ENCODE measurements around the gene NDUFV2.
"Not testable (repeated sequence)": the region's sequence is repeated elsewhere in the genome, so short reads cannot be mapped to it uniquely, and the experiment has no call there.

The NDUFV2 gene

GRCh38 chr18:9160014-9160413 lies 57.5 kb downstream of the NDUFV2 start:
- 93% methylated on average over 4 of the region's 4 CpGs for WGBS
- H3K27me3 ChIP-seq (ENCODE audit: insufficient read depth, low read length): no peaks in the 10 kb centered on the region
- no peaks in the 10 kb centered on the region for H3K36me3 ChIP-seq (ENCODE audit: insufficient read depth, low read length)
- no peak overlapping the region for H3K27ac ChIP-seq (ENCODE audit: low read depth, low read length)
- H3K9me3 ChIP-seq (ENCODE audit: insufficient read depth, low read depth, low read length): peaks cover 9% of the 10 kb centered on the region; the same call in 1 of the 2 replicates
- H3K4me1 ChIP-seq (ENCODE audit: insufficient read depth, low read length): no peaks in the 10 kb centered on the region
- H3K4me3 ChIP-seq (ENCODE audit: low read length): no peak overlapping the region
- no peak overlapping the region for H3K9ac ChIP-seq (ENCODE audit: low read depth, low read length)

- not testable (repeated sequence) for H3K4me1 ChIP-seq (ENCODE audit: insufficient read depth, low read length); H3K27me3 ChIP-seq (ENCODE audit: insufficient read depth, low read length); H3K4me3 ChIP-seq (ENCODE audit: low read length); H3K36me3 ChIP-seq (ENCODE audit: insufficient read depth, low read length); H3K9ac ChIP-seq (ENCODE audit: low read depth, low read length); H3K27ac ChIP-seq (ENCODE audit: low read depth, low read length); H3K9me3 ChIP-seq (ENCODE audit: insufficient read depth, low read depth, low read length)
- WGBS: 96% methylated on average over 4 of the region's 4 CpGs
Measured at GRCh38 chr18:9162663-9163062, 60.2 kb downstream of the NDUFV2 start.

- not testable (repeated sequence) for H3K4me3 ChIP-seq (ENCODE audit: low read length); H3K9me3 ChIP-seq (ENCODE audit: insufficient read depth, low read depth, low read length); H3K36me3 ChIP-seq (ENCODE audit: insufficient read depth, low read length); H3K27me3 ChIP-seq (ENCODE audit: insufficient read depth, low read length); H3K9ac ChIP-seq (ENCODE audit: low read depth, low read length); H3K27ac ChIP-seq (ENCODE audit: low read depth, low read length); H3K4me1 ChIP-seq (ENCODE audit: insufficient read depth, low read length)
Measured at GRCh38 chr18:9164149-9164548, 61.6 kb downstream of the NDUFV2 start.

GRCh38 chr18:9165883-9166282 lies 63.4 kb downstream of the NDUFV2 start:
- H3K4me1 ChIP-seq (ENCODE audit: insufficient read depth, low read length); H3K9me3 ChIP-seq (ENCODE audit: insufficient read depth, low read depth, low read length); H3K36me3 ChIP-seq (ENCODE audit: insufficient read depth, low read length); H3K27ac ChIP-seq (ENCODE audit: low read depth, low read length); H3K27me3 ChIP-seq (ENCODE audit: insufficient read depth, low read length); H3K9ac ChIP-seq (ENCODE audit: low read depth, low read length); H3K4me3 ChIP-seq (ENCODE audit: low read length): not testable (repeated sequence)
- 100% methylated on average over 2 of the region's 3 CpGs for WGBS

GRCh38 chr18:9169515-9169914 lies 67.0 kb downstream of the NDUFV2 start:
- H3K4me3 ChIP-seq (ENCODE audit: low read length); H3K36me3 ChIP-seq (ENCODE audit: insufficient read depth, low read length); H3K27ac ChIP-seq (ENCODE audit: low read depth, low read length); H3K4me1 ChIP-seq (ENCODE audit: insufficient read depth, low read length); H3K9me3 ChIP-seq (ENCODE audit: insufficient read depth, low read depth, low read length); H3K9ac ChIP-seq (ENCODE audit: low read depth, low read length); H3K27me3 ChIP-seq (ENCODE audit: insufficient read depth, low read length): not testable (repeated sequence)
- 86% methylated on average over 3 of the region's 3 CpGs for WGBS

GRCh38 chr18:9171919-9172318 lies 69.4 kb downstream of the NDUFV2 start:
- WGBS: 100% methylated on average over 2 of the region's 3 CpGs
- not testable (repeated sequence) for H3K27me3 ChIP-seq (ENCODE audit: insufficient read depth, low read length); H3K4me3 ChIP-seq (ENCODE audit: low read length)

GRCh38 chr18:9172506-9173127 lies 70.1 kb downstream of the NDUFV2 start:
- no peaks in the 10 kb centered on the region for H3K27me3 ChIP-seq (ENCODE audit: insufficient read depth, low read length)
- H3K9ac ChIP-seq (ENCODE audit: low read depth, low read length): no peak overlapping the region
- H3K4me1 ChIP-seq (ENCODE audit: insufficient read depth, low read length): no peaks in the 10 kb centered on the region
- no peaks in the 10 kb centered on the region for H3K9me3 ChIP-seq (ENCODE audit: insufficient read depth, low read depth, low read length)
- no peak overlapping the region for H3K27ac ChIP-seq (ENCODE audit: low read depth, low read length)
- no peak overlapping the region for H3K4me3 ChIP-seq (ENCODE audit: low read length)
- 95% methylated on average over 4 of the region's 4 CpGs for WGBS
- no peaks in the 10 kb centered on the region for H3K36me3 ChIP-seq (ENCODE audit: insufficient read depth, low read length)

More at GRCh38 chr18:9171919-9172318, 69.4 kb downstream of the NDUFV2 start:
- H3K9ac ChIP-seq (ENCODE audit: low read depth, low read length); H3K27ac ChIP-seq (ENCODE audit: low read depth, low read length); H3K36me3 ChIP-seq (ENCODE audit: insufficient read depth, low read length); H3K9me3 ChIP-seq (ENCODE audit: insufficient read depth, low read depth, low read length); H3K4me1 ChIP-seq (ENCODE audit: insufficient read depth, low read length): not testable (repeated sequence)

GRCh38 chr18:9173770-9174233 lies 71.3 kb downstream of the NDUFV2 start:
- H3K27ac ChIP-seq (ENCODE audit: low read depth, low read length): no peak overlapping the region
- H3K4me1 ChIP-seq (ENCODE audit: insufficient read depth, low read length): no peaks in the 10 kb centered on the region
- no peaks in the 10 kb centered on the region for H3K27me3 ChIP-seq (ENCODE audit: insufficient read depth, low read length)
- no peak overlapping the region for H3K9ac ChIP-seq (ENCODE audit: low read depth, low read length)
- 94% methylated on average over 5 of the region's 6 CpGs for whole genome bisulfite sequencing
- no peaks in the 10 kb centered on the region for H3K9me3 ChIP-seq (ENCODE audit: insufficient read depth, low read depth, low read length)
- H3K36me3 ChIP-seq (ENCODE audit: insufficient read depth, low read length): no peaks in the 10 kb centered on the region
- H3K4me3 ChIP-seq (ENCODE audit: low read length): no peak overlapping the region

- no peak overlapping the region for H3K4me3 ChIP-seq (ENCODE audit: low read length)
- whole genome bisulfite sequencing: 92% methylated on average over 4 of the region's 4 CpGs
- H3K9ac ChIP-seq (ENCODE audit: low read depth, low read length): no peak overlapping the region
- no peaks in the 10 kb centered on the region for H3K36me3 ChIP-seq (ENCODE audit: insufficient read depth, low read length)
- H3K27ac ChIP-seq (ENCODE audit: low read depth, low read length): no peak overlapping the region
- H3K4me1 ChIP-seq (ENCODE audit: insufficient read depth, low read length): no peaks in the 10 kb centered on the region
- no peaks in the 10 kb centered on the region for H3K9me3 ChIP-seq (ENCODE audit: insufficient read depth, low read depth, low read length)
- H3K27me3 ChIP-seq (ENCODE audit: insufficient read depth, low read length): no peaks in the 10 kb centered on the region
Measured at GRCh38 chr18:9174302-9174701, 71.8 kb downstream of the NDUFV2 start.

GRCh38 chr18:9175115-9175514 lies 72.6 kb downstream of the NDUFV2 start:
- H3K36me3 ChIP-seq (ENCODE audit: insufficient read depth, low read length): no peaks in the 10 kb centered on the region
- no peaks in the 10 kb centered on the region for H3K4me1 ChIP-seq (ENCODE audit: insufficient read depth, low read length)
- H3K9ac ChIP-seq (ENCODE audit: low read depth, low read length): no peak overlapping the region
- H3K9me3 ChIP-seq (ENCODE audit: insufficient read depth, low read depth, low read length): no peaks in the 10 kb centered on the region
- H3K4me3 ChIP-seq (ENCODE audit: low read length): no peak overlapping the region
- no peak overlapping the region for H3K27ac ChIP-seq (ENCODE audit: low read depth, low read length)
- WGBS: 70% methylated on average over 1 of the region's 1 CpG
- no peaks in the 10 kb centered on the region for H3K27me3 ChIP-seq (ENCODE audit: insufficient read depth, low read length)

GRCh38 chr18:9177031-9177430 lies 74.5 kb downstream of the NDUFV2 start:
- H3K27ac ChIP-seq (ENCODE audit: low read depth, low read length): no peak overlapping the region
- WGBS: 90% methylated on average over 6 of the region's 6 CpGs
- H3K36me3 ChIP-seq (ENCODE audit: insufficient read depth, low read length): no peaks in the 10 kb centered on the region
- H3K4me1 ChIP-seq (ENCODE audit: insufficient read depth, low read length): no peaks in the 10 kb centered on the region
- H3K9me3 ChIP-seq (ENCODE audit: insufficient read depth, low read depth, low read length): no peaks in the 10 kb centered on the region
- H3K9ac ChIP-seq (ENCODE audit: low read depth, low read length): no peak overlapping the region
- H3K27me3 ChIP-seq (ENCODE audit: insufficient read depth, low read length): no peaks in the 10 kb centered on the region
- H3K4me3 ChIP-seq (ENCODE audit: low read length): no peak overlapping the region

GRCh38 chr18:9177466-9177865 lies 75.0 kb downstream of the NDUFV2 start:
- 88% methylated on average over 4 of the region's 4 CpGs for whole genome bisulfite sequencing
- Histone ChIP-seq H3K4me3 (ENCODE audit: low read length) (no peak overlapping the region), H3K4me1 (ENCODE audit: insufficient read depth, low read length) (no peaks in the 10 kb centered on the region), H3K9ac (ENCODE audit: low read depth, low read length) (no peak overlapping the region), H3K27me3 (ENCODE audit: insufficient read depth, low read length) (no peaks in the 10 kb centered on the region), H3K27ac (ENCODE audit: low read depth, low read length) (no peak overlapping the region), H3K9me3 (ENCODE audit: insufficient read depth, low read depth, low read length) (no peaks in the 10 kb centered on the region), H3K36me3 (ENCODE audit: insufficient read depth, low read length) (peaks cover 3% of the 10 kb centered on the region; the same call in 1 of the 2 replicates)
